Loucy (cell line): Measurements from ENCODE around the gene EDARADD.

Experiments used
- H2AFZ ChIP-seq: fragments of 200-600 bp; sonication (generic); 2 replicates; pipeline ENCODE4 v1.6.0; 2016; ENCODE audit warnings: antibody characterized with exemption, mild to moderate bottlenecking, low read length, moderate library complexity
- H3F3A ChIP-seq: fragments of 200-600 bp; 2 replicates; pipeline ENCODE4 v1.6.0; 2016; ENCODE audit warnings: antibody characterized with exemption, low read depth, mild to moderate bottlenecking
- H3K27me3 ChIP-seq: fragments of 200-600 bp; sonication (generic); 2 replicates; pipeline ENCODE4 v1.6.1; 2014; ENCODE audit warnings: low read length, mild to moderate bottlenecking; ENCODE audit not compliant: insufficient read depth, poor library complexity, severe bottlenecking
- H3K36me3 ChIP-seq: fragments of 200-600 bp; sonication (generic); 2 replicates; pipeline ENCODE4 v1.6.1; 2016; ENCODE audit warnings: low read length; ENCODE audit not compliant: insufficient read depth
- H3K4me1 ChIP-seq: fragments of 200-600 bp; sonication (generic); 2 replicates; pipeline ENCODE4 v1.5.1; 2014; ENCODE audit warnings: low read length, mild to moderate bottlenecking; ENCODE audit not compliant: insufficient read depth, poor library complexity, severe bottlenecking
- H3K4me2 ChIP-seq: fragments of 200-600 bp; sonication (generic); 2 replicates; pipeline ENCODE4 v1.6.0; 2014; ENCODE audit warnings: antibody characterized with exemption, low read length, low read depth, mild to moderate bottlenecking; ENCODE audit not compliant: poor library complexity, severe bottlenecking
- H3K4me3 ChIP-seq: fragments of 200-600 bp; sonication (generic); 2 replicates; pipeline ENCODE4 v1.5.1; 2014; ENCODE audit warnings: low read length, mild to moderate bottlenecking, mixed read lengths; ENCODE audit not compliant: poor library complexity, severe bottlenecking
- H3K79me2 ChIP-seq: fragments of 200-600 bp; sonication (generic); 2 replicates; pipeline ENCODE4 v1.6.1; 2014; ENCODE audit warnings: low read length; ENCODE audit not compliant: insufficient read depth
- H3K9ac ChIP-seq: fragments of 200-600 bp; sonication (generic); 2 replicates; pipeline ENCODE4 v1.6.0; 2014; ENCODE audit warnings: mild to moderate bottlenecking, low read depth, low read length, moderate library complexity; ENCODE audit not compliant: poor library complexity, severe bottlenecking
- H3K9me2 ChIP-seq: fragments of 200-600 bp; sonication (generic); replicated peaks from 2 replicates; pipeline ENCODE4 v1.6.1; 2016; ENCODE audit warnings: low read depth, low read length, mixed read lengths
- H3K9me3 ChIP-seq: fragments of 200-600 bp; sonication (generic); 2 replicates; pipeline ENCODE4 v1.6.1; 2014; ENCODE audit warnings: mild to moderate bottlenecking, antibody characterized with exemption, low read length, low read depth; ENCODE audit not compliant: insufficient read depth
- H4K20me1 ChIP-seq: fragments of 200-600 bp; sonication (generic); 2 replicates; pipeline ENCODE4 v1.6.0; 2014; ENCODE audit warnings: antibody characterized with exemption, low read length, mild to moderate bottlenecking; ENCODE audit not compliant: insufficient read depth, poor library complexity, severe bottlenecking
- CTCF ChIP-seq: fragments of 200-600 bp; sonication (generic); conservative IDR thresholded peaks from 2 replicates; pipeline ENCODE4 v1.5.1; 2014; ENCODE audit warnings: mild to moderate bottlenecking, antibody characterized with exemption, low read length
- EZH2phosphoT487 ChIP-seq: fragments of 200-600 bp; IDR thresholded peaks from 2 replicates; pipeline ENCODE4 v1.6.1; 2018; ENCODE audit warnings: antibody characterized with exemption, mild to moderate bottlenecking, moderate library complexity, borderline replicate concordance

EDARADD gene

GRCh38 chr1:236497908-236498307 lies 103.8 kb downstream of the EDARADD start:
- Histone ChIP-seq H3K9ac (no peak overlapping the region), H3K9me2 (no peaks in the 10 kb centered on the region), H2AFZ (no peak overlapping the region), H3K4me1 (no peaks in the 10 kb centered on the region), H3K36me3 (no peaks in the 10 kb centered on the region), H3K9me3 (no peaks in the 10 kb centered on the region), H3K27me3 (no peaks in the 10 kb centered on the region), H3F3A (no peaks in the 10 kb centered on the region), H3K4me2 (no peak overlapping the region), H4K20me1 (no peaks in the 10 kb centered on the region), H3K4me3 (no peak overlapping the region), H3K79me2 (no peaks in the 10 kb centered on the region)
- TF ChIP-seq EZH2phosphoT487 (no peak), CTCF (no peak)

- TF ChIP-seq CTCF (no peak), EZH2phosphoT487 (no peak)
- no peaks in the 10 kb centered on the region for H3K9me3 ChIP-seq
- H3K9me2 ChIP-seq: no peaks in the 10 kb centered on the region
- no peak overlapping the region for H2AFZ ChIP-seq
- no peaks in the 10 kb centered on the region for H3K27me3 ChIP-seq
- H3K4me2 ChIP-seq: no peak overlapping the region
- no peak overlapping the region for H3K4me3 ChIP-seq
- no peaks in the 10 kb centered on the region for H3K4me1 ChIP-seq
- no peaks in the 10 kb centered on the region for H3F3A ChIP-seq
- no peaks in the 10 kb centered on the region for H4K20me1 ChIP-seq
- no peak overlapping the region for H3K9ac ChIP-seq
- no peaks in the 10 kb centered on the region for H3K36me3 ChIP-seq
- no peaks in the 10 kb centered on the region for H3K79me2 ChIP-seq
Observed at GRCh38 chr1:236501093-236501492, 107.0 kb downstream of the EDARADD start.

GRCh38 chr1:236502579-236502971 lies 108.5 kb downstream of the EDARADD start:
- H3K36me3 ChIP-seq: no peaks in the 10 kb centered on the region
- no peaks in the 10 kb centered on the region for H4K20me1 ChIP-seq
- no peaks in the 10 kb centered on the region for H3K27me3 ChIP-seq
- no peaks in the 10 kb centered on the region for H3K79me2 ChIP-seq
- no peak overlapping the region for H3K4me2 ChIP-seq
- no peaks in the 10 kb centered on the region for H3K4me1 ChIP-seq
- H3K9me2 ChIP-seq: no peaks in the 10 kb centered on the region
- H2AFZ ChIP-seq: no peak overlapping the region
- TF ChIP-seq EZH2phosphoT487 (no peak), CTCF (no peak)
- H3F3A ChIP-seq: no peaks in the 10 kb centered on the region
- H3K9ac ChIP-seq: no peak overlapping the region
- no peaks in the 10 kb centered on the region for H3K9me3 ChIP-seq
- H3K4me3 ChIP-seq: no peak overlapping the region
